GM19328 (cell line): ENCODE results near the gene INTS1.

ENCODE experiments used
- ATAC-seq: cut with Tn5 transposase; IDR thresholded peaks from one replicate; pipeline ENCODE4 v1.9.1; 2021; ENCODE audit warnings: mild to moderate bottlenecking, moderate library complexity; ENCODE audit not compliant: unreplicated experiment

Gene INTS1

DNA sequence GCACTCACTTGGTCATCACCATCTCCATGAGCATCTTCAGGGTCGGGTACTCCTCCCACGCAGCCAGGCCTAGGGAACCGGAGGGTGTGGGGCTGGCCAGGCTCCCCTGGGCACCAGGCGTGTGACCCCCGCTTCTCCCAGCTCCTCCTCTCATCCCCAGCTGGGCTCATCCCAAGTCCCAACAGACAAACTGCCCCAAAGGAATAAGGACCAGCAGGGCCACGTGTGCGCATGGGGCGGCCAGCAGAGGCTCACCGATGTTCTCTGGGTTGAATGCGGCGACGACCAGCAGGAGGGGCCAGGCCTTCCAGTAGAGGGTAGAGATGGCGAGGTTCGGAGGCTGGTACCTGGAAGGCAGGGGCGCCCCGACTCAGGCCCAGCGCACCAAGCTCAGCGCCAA lies 14.9 kb downstream of the INTS1 start:
- no peak for ATAC-seq

GRCh38 chr7:1488016-1488415 lies 16.2 kb downstream of the INTS1 start:
- ATAC-seq, result no peak

GRCh38 chr7:1487466-1487865 lies 16.7 kb downstream of the INTS1 start:
- no peak for ATAC-seq

- no peak for ATAC-seq
Measured at GRCh38 chr7:1486571-1486970, 17.6 kb downstream of the INTS1 start.

DNA sequence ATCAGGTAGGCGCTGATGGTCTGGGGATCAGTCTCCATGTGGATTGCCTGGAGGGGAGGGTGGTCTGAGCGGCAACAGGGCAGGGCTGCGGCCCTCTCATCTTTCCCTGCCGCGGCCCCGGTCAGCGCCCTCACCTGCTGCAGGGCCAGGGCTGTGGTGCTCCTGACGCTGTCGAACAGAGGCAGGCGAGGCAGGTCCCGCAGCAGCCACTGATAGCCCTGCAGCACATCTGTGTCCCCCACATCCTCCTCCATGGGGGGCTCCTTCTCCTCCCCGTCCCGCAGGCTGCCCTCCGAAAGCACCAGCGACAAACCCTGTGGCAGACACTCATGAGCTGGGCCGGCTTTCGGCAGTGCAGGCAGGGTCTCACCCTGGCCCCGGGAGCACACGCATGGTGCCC lies 19.0 kb downstream of the INTS1 start:
- ATAC-seq, result no peak

DNA sequence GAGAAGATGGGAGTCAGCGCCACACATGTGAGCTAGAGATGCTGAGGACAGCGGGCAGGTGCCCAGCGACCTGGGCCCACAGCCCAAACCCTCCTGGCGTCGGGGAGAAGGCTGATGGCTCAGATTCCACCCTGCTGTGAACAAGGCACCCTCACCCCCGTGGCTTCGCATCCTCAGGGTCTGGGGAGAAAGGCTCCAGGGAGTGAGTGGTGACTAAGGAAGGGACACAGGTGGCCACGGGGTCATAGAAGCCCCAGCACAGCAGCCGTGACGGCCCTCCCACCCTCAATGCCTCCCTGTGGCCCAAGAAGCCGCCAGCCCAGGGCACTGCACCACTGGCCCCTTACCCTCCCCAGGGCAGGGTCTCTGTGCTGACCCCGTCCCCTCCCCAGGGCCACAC lies 19.6 kb downstream of the INTS1 start:
- no peak for ATAC-seq

GRCh38 chr7:1483536-1484505 lies 20.4 kb downstream of the INTS1 start:
- no peak for ATAC-seq

DNA sequence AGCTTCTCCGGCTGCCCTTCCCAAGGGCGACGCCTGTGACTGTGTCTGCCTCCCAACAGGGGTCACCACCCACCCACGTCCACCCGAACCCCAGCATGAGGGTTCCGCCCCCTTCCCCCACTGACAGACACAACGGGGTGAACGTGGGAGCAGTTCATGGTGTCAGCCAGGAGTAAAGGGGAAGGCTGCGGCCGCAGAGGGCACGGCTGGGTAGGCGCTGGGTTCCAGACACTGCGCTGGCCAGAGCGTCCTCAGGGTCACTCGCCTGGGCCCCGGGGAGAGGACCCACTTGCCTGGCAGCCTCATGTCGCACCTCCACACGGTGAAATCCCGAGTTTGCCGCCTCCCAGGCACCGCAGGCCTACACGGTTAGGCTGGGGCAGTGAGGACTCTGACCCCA lies 21.1 kb downstream of the INTS1 start:
- ATAC-seq, result no peak

- ATAC-seq, result no peak
Measured at GRCh38 chr7:1481300-1481699, 22.9 kb downstream of the INTS1 start.

GRCh38 chr7:1480670-1481069 lies 23.5 kb downstream of the INTS1 start:
- no peak for ATAC-seq

- no peak for ATAC-seq
Measured at GRCh38 chr7:1479287-1479686, 24.9 kb downstream of the INTS1 start.

DNA sequence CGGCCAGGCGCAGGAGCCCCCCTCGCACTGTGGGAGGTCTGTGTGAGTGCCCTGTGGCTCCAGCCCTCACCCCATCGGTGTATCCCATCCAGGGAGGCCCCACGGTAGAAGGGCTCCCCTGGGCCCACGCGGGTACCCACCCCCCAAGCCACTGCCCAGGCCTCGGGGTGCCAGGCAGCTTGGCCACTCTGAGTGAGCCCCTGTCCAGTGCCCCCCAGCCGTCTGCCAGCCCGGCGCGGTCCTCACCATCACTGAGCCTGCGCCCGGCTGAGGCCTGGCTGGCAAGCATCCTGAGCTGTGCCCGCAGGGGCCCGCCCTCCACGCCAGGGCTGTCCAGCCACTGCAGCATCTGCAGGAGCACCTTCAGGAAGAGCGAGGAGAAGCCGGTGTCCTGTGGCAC lies 25.7 kb downstream of the INTS1 start:
- ATAC-seq, result no peak

DNA sequence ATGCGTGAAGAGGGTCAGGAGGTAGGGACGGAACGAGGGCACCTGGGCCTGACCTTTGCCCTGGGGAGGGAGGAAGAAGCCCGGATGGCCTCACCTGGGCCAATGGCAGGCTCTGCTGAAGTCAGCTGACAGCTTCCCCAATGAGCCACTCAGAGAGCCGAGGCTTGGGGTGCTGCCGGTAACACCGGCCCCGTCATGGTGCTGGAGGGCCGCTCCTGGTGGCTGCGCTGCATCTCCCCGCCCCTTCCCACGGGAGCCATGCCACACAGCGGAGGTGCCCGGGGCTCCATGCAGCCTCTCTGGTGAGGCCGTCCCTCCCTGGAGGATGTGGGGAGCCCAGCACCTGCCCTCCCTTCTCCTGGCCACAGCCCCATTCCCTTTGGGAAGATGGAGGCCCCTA lies 27.3 kb downstream of the INTS1 start:
- ATAC-seq, result no peak

DNA sequence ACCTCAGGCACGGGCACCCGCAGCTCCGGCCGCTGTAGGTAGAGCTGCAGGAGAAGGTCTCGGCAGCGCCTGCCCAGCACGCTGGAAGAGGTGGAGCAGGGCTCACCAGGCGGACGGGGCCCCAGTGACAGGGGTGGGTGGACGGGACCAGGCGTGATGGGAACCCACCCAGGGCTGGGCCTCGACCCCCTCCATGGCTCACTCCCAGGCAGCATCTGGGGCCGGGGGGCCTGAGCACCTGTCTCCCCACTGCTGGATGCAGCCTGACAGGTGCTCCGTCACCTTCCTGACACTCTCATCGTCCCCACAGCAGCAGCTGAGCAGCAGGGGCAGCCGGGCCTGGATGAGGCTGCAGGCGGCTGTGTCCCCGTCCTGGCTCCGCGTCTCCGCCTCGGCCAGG lies 28.2 kb downstream of the INTS1 start:
- ATAC-seq, result no peak

DNA sequence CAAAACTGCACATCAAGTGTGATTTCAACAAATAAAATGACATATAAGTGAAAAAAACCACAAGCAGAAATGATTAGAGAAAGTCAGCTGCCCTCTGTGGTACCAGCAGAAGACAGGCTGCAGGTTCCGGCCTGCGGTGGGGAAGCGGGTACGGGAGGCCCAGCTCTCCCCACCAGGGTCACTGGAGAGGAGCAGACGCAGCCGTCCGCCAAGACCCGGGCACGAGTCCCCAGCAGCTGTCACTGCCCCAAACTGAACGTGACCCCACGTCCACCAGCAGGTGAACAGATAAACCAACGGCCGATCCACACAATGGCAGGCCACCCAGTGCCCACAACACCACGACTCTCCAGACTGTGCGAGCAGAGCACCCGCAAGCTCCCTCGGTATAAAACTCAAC lies 28.8 kb downstream of the INTS1 start:
- ATAC-seq, result no peak

DNA sequence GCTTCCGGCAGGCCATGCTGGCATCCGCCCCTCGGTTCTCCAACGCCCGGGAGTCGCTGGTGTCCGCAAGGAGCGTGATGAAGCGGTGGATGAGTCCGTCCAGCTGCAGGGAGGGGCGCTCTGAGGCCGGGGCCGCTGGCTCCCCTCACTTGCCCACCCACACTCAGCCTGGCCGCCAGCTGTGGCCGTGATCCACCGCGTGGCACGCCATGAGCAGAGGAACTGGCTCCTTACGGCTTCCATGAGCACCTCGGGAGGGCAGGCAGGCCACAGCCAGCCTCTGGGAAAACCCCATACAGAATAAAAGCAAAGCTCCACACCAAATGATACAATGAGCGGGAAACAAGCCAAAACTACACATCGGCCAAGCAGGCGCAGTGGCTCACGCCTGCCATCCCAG lies 29.5 kb downstream of the INTS1 start:
- no peak for ATAC-seq

DNA sequence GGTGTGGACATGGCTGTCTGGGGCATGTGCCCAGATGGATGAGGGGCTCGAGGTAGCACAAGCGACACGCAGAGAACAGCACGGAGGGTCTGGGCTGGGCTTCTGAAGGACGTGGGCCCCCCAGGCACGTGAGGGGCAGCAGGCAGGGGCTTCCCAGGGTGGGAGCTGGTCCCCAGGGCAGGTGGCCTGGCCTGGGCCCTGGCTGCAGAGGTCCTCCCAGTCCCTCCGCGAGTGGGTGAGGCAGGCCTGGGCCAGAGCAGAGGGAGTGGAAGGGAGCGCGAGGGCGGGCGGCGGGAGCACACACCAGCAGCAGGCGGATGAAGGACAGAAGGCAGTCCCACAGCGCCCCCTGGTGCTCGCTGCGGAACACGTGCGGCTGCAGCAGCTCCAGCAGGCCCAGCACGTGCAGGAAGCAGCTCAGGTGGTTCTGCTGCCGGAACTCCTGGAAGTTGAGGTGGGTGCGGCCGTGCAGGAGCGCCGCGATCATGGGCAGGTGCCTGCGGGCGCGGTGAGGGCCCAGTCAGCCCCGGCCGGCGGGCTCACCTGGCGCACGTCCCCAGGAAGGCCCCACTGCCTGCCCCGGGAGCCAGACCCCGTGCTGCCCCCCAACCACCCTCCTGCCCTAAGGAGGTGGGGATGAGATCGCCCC lies 30.2 kb downstream of the INTS1 start:
- no peak for ATAC-seq

DNA sequence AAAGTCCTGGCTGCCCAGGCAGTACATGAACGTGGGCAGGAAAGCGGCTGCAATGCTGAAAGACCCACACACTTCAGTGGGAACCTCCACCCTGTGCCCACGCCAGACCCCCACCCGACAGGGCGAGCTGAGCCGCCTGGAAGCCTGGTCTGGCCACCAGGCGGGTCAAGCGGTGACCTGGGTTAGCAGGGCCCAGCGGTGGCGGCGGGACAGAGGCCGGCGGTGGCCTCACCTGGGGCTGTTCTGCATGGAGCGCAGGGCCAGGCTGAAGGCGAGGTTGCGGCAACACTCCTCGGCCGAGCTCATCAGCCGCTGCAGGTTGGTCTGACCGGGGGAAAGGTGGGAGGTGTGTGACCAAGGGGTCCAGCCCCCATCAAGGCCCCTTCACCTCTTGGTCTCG lies 33.3 kb downstream of the INTS1 start:
- no peak for ATAC-seq

GRCh38 chr7:1468643-1469298 lies 35.4 kb downstream of the INTS1 start:
- ATAC-seq, result no peak

DNA sequence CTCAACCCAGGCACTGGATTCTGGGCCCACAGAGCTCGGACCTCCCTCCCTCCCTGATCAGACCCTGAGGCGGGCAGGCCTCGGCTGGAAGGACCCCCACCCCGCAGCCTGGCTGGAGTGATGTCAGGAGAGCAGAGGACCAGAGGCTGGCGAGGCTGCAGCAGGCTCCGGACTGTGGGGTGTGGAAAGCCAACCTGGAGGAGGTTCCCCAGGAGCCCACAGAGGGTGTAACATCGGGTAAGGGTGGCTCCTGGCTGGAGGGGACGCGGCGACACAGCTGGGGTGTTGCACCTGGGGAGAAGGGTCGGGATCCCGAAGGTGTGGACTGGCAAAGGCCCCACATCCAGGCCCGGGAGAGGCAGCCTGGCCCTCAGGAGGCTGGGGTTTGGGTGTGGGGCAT lies 36.0 kb downstream of the INTS1 start:
- ATAC-seq, result no peak

GRCh38 chr7:1466524-1467271 lies 37.5 kb downstream of the INTS1 start:
- ATAC-seq, result no peak
